Activated T-cell treated with anti-CD3 and anti-CD28 coated beads for 24 hours (primary cell): ENCODE data around the gene HBEGF.
A peak's percentile ranks its signal among the peaks of the same experiment; 100 is the strongest.

ENCODE experiments used
- DNase-seq: peaks from one replicate; pipeline ENCODE4 v3.0.0-alpha.2; 2020; ENCODE audit warnings: low read depth

HBEGF gene

GRCh38 chr5:140302786-140303639 is 43.4 kb downstream of the HBEGF start, which contains the start of gene PFDN1:
Gene PFDN1, minus strand, starts transcription at chr5:140303101. Its CDS starts 28 bp downstream, at chr5:140303073.
- peak; percentile 87 for DNase-seq

GRCh38 chr5:140301136-140301535 is 45.3 kb downstream of the HBEGF start:
- DNase-seq, result no peak

- no peak for DNase-seq
These were observed 47.3 kb downstream of the HBEGF start for GRCh38 chr5:140299056-140299455.

GRCh38 chr5:140298183-140298601 is 48.2 kb downstream of the HBEGF start:
- DNase-seq, result no peak

GRCh38 chr5:140297283-140297682 is 49.1 kb downstream of the HBEGF start:
- DNase-seq, result no peak

- DNase-seq, result no peak
These were observed 50.1 kb downstream of the HBEGF start for GRCh38 chr5:140296289-140296688.

GRCh38 chr5:140295414-140295813 is 51.0 kb downstream of the HBEGF start:
- no peak for DNase-seq

GRCh38 chr5:140294753-140295152 is 51.6 kb downstream of the HBEGF start:
- no peak for DNase-seq

GRCh38 chr5:140293849-140294100 is 52.6 kb downstream of the HBEGF start:
- DNase-seq, result no peak

- no peak for DNase-seq
These were observed 53.1 kb downstream of the HBEGF start for GRCh38 chr5:140293091-140293848.

- DNase-seq, result no peak
These were observed 54.0 kb downstream of the HBEGF start for GRCh38 chr5:140292212-140293036.

- no peak for DNase-seq
These were observed 58.4 kb downstream of the HBEGF start for GRCh38 chr5:140287801-140288521.

- no peak for DNase-seq
These were observed 60.0 kb downstream of the HBEGF start for GRCh38 chr5:140286424-140286823.

- DNase-seq, result no peak
These were observed 62.4 kb downstream of the HBEGF start for GRCh38 chr5:140284013-140284412.
